ENCODE data around the gene FLNB. TPM values are rescaled to one million over a fixed set of nuclear protein-coding genes. Genes with fewer than 3 reads are reported as not detected.

Gene FLNB
- total and polyA plus RNA-seq, 8 donors, result 38.2 to 204 (median 85.9) TPM

GRCh38 chr3:58179235-58180098 is 171.2 kb downstream of the FLNB start:
- Histone ChIP-seq H3K27ac (no peak overlapping the region), H3K4me3 (no peak overlapping the region), H3K9me3 (no peaks in the 10 kb centered on the region), H3K27me3 (no peaks in the 10 kb centered on the region), H3K4me1 (peaks cover 37 to 59% (median 43%) of the 10 kb centered on the region in 4 donors), H3K36me3 (no peaks in the 10 kb centered on the region)
- intact Hi-C loops (cut with DNase I; ENCODE audit: low total_unique reads), result loop anchor here (5.0 to 10.0 kb wide), 2 partner anchors 123 to 175 kb away; partner anchors contain the start of gene FLNB
- TF ChIP-seq POLR2A (IDR thresholded peaks at IDR 0.05), result no peak
- TF ChIP-seq EP300 (IDR thresholded peaks at IDR 0.05), result no peak
- DNase-seq, result peak in 1 of 2 donors; percentile 36
- 80 to 92% (median 89%) methylated on average over 12 to 13 of the region's 13 CpGs for WGBS, 5 donors

GRCh38 chr3:58180099-58180880 is 172.1 kb downstream of the FLNB start:
- DNase-seq, result no peak
- Histone ChIP-seq H3K4me3 (no peak overlapping the region), H3K27me3 (no peaks in the 10 kb centered on the region), H3K27ac (no peak overlapping the region), H3K4me1 (peaks cover 28 to 51% (median 35%) of the 10 kb centered on the region in 4 donors), H3K36me3 (no peaks in the 10 kb centered on the region), H3K9me3 (no peaks in the 10 kb centered on the region)
- TF ChIP-seq CTCF (IDR thresholded peaks at IDR 0.05) (no peak), POLR2A (IDR thresholded peaks at IDR 0.05) (no peak)
- 82 to 93% (median 92%) methylated on average over 10 to 12 of the region's 12 CpGs for WGBS, 5 donors
- intact Hi-C loops (cut with DNase I; ENCODE audit: low total_unique reads), result loop anchor here (5.0 kb wide), 1 partner anchor 122 kb away; no protein-coding TSS in a partner anchor

GRCh38 chr3:58180940-58181587 is 172.8 kb downstream of the FLNB start:
- no peak overlapping the region for H3K4me3 ChIP-seq
- intact Hi-C loops (cut with DNase I; ENCODE audit: low total_unique reads), result loop anchor here (5.0 kb wide), 1 partner anchor 121 kb away; no protein-coding TSS in a partner anchor
- no peak overlapping the region for H3K27ac ChIP-seq
- H3K9me3 ChIP-seq, result no peaks in the 10 kb centered on the region
- no peak for DNase-seq
- 74 to 93% (median 88%) methylated on average over 1 of the region's 1 CpG for WGBS, 5 donors
- peaks cover 21 to 43% (median 27%) of the 10 kb centered on the region in 4 donors for H3K4me1 ChIP-seq
- H3K27me3 ChIP-seq, result no peaks in the 10 kb centered on the region
- H3K36me3 ChIP-seq, result no peaks in the 10 kb centered on the region
- no peak for TF ChIP-seq POLR2AphosphoS5 (IDR thresholded peaks at IDR 0.05)
- TF ChIP-seq POLR2A (IDR thresholded peaks at IDR 0.05), result no peak
- no peak for TF ChIP-seq CTCF (IDR thresholded peaks at IDR 0.05)
- TF ChIP-seq EP300 (IDR thresholded peaks at IDR 0.05), result no peak

- DNase-seq, result no peak
- H3K9me3 ChIP-seq, result no peaks in the 10 kb centered on the region
- H3K27ac ChIP-seq, result no peak overlapping the region
- intact Hi-C loops (cut with DNase I; ENCODE audit: low total_unique reads), result loop anchor here (5.0 kb wide), 1 partner anchor 119 kb away; no protein-coding TSS in a partner anchor
- TF ChIP-seq POLR2A (IDR thresholded peaks at IDR 0.05) (no peak), CTCF (IDR thresholded peaks at IDR 0.05) (no peak), POLR2AphosphoS5 (IDR thresholded peaks at IDR 0.05) (no peak), EP300 (IDR thresholded peaks at IDR 0.05) (no peak)
- H3K36me3 ChIP-seq, result no peaks in the 10 kb centered on the region
- peaks cover 3 to 28% (median 9%) of the 10 kb centered on the region in 4 donors for H3K4me1 ChIP-seq
- H3K27me3 ChIP-seq, result no peaks in the 10 kb centered on the region
- 77 to 93% (median 82%) methylated on average over 1 of the region's 1 CpG for WGBS, 5 donors
- no peak overlapping the region for H3K4me3 ChIP-seq
These were observed 175.0 kb downstream of the FLNB start for GRCh38 chr3:58183221-58183620.
